ENCODE measurements around the gene POLR1E.
A peak's percentile ranks its signal among the peaks of the same experiment; 100 is the strongest.
"Not testable (repeated sequence)": the region's sequence is repeated elsewhere in the genome, so short reads cannot be mapped to it uniquely, and the experiment has no call there.

POLR1E gene

GRCh38 chr9:37504605-37505004 lies 18.9 kb downstream of the POLR1E start:
- DNase-seq (ENCODE audit: low read depth), result no peak

- no peak for DNase-seq (ENCODE audit: low read depth)
Observed at GRCh38 chr9:37507566-37508134, 21.9 kb downstream of the POLR1E start.

- no peak for DNase-seq (ENCODE audit: low read depth)
Observed at GRCh38 chr9:37508135-37508833, 22.5 kb downstream of the POLR1E start.

GRCh38 chr9:37508834-37509206 lies 23.1 kb downstream of the POLR1E start:
- no peak for DNase-seq (ENCODE audit: low read depth)

- no peak for DNase-seq (ENCODE audit: low read depth)
Observed at GRCh38 chr9:37509536-37509935, 23.8 kb downstream of the POLR1E start.

GRCh38 chr9:37510053-37510452 lies 24.3 kb downstream of the POLR1E start:
- DNase-seq (ENCODE audit: low read depth), result not testable (repeated sequence)

GRCh38 chr9:37511016-37512010 lies 25.6 kb downstream of the POLR1E start:
- no peak for DNase-seq (ENCODE audit: low read depth)

- no peak for DNase-seq (ENCODE audit: low read depth)
Observed at GRCh38 chr9:37512437-37512836, 26.7 kb downstream of the POLR1E start.

- DNase-seq (ENCODE audit: low read depth), result not testable (repeated sequence)
Observed at GRCh38 chr9:37514415-37514814, 28.7 kb downstream of the POLR1E start.

- DNase-seq (ENCODE audit: low read depth), result no peak
Observed at GRCh38 chr9:37514999-37515398, 29.3 kb downstream of the POLR1E start.

- DNase-seq (ENCODE audit: low read depth), result no peak
Observed at GRCh38 chr9:37515620-37516258, 30.0 kb downstream of the POLR1E start.

GRCh38 chr9:37517923-37518322 lies 32.2 kb downstream of the POLR1E start:
- no peak for DNase-seq (ENCODE audit: low read depth)

- no peak for DNase-seq (ENCODE audit: low read depth)
Observed at GRCh38 chr9:37520641-37521040, 34.9 kb downstream of the POLR1E start.

GRCh38 chr9:37521111-37521510 lies 35.4 kb downstream of the POLR1E start:
- no peak for DNase-seq (ENCODE audit: low read depth)

- DNase-seq (ENCODE audit: low read depth), result no peak
Observed at GRCh38 chr9:37522971-37523370, 37.2 kb downstream of the POLR1E start.

- no peak for DNase-seq (ENCODE audit: low read depth)
Observed at GRCh38 chr9:37523916-37524315, 38.2 kb downstream of the POLR1E start.

GRCh38 chr9:37528652-37529471 lies 43.1 kb downstream of the POLR1E start:
- DNase-seq (ENCODE audit: low read depth), result peak; percentile 24

GRCh38 chr9:37531699-37532098 lies 46.0 kb downstream of the POLR1E start:
- no peak for DNase-seq (ENCODE audit: low read depth)

- no peak for DNase-seq (ENCODE audit: low read depth)
Observed at GRCh38 chr9:37534412-37534811, 48.7 kb downstream of the POLR1E start.

- DNase-seq (ENCODE audit: low read depth), result no peak
Observed at GRCh38 chr9:37534901-37535300, 49.2 kb downstream of the POLR1E start.

- DNase-seq (ENCODE audit: low read depth), result no peak
Observed at GRCh38 chr9:37538099-37538498, 52.4 kb downstream of the POLR1E start.
